H9 (cell line): Measurements from ENCODE around the gene PACSIN3. TPM values are rescaled to one million over a fixed set of nuclear protein-coding genes. Genes with fewer than 3 reads are reported as not detected.
A peak's percentile ranks its signal among the peaks of the same experiment; 100 is the strongest.

ENCODE experiments used
- DNase-seq: peaks from one replicate; pipeline ENCODE4 v3.0.0-alpha.2; 2017
- H2AFZ ChIP-seq: one replicate; pipeline ENCODE4 v1.6.1; 2013; ENCODE audit warnings: mild to moderate bottlenecking, low read length, control low read depth, moderate library complexity
- H2AK5ac ChIP-seq: 2 replicates; pipeline ENCODE4 v1.6.1; 2013; ENCODE audit warnings: low read length, control low read depth, mixed read lengths; ENCODE audit not compliant: insufficient read length
- H2BK120ac ChIP-seq: one replicate; pipeline ENCODE4 v1.6.1; 2013; ENCODE audit warnings: low read depth, mild to moderate bottlenecking, low read length, control low read depth, inconsistent platforms; ENCODE audit not compliant: poor library complexity, severe bottlenecking
- H2BK12ac ChIP-seq: 2 replicates; pipeline ENCODE4 v1.6.1; 2013; ENCODE audit warnings: low read length, control low read depth, mixed read lengths, low read depth; ENCODE audit not compliant: insufficient read length
- H2BK15ac ChIP-seq: 2 replicates; pipeline ENCODE4 v1.6.1; 2013; ENCODE audit warnings: low read depth, low read length, control low read depth
- H2BK20ac ChIP-seq: one replicate; pipeline ENCODE4 v1.6.1; 2013; ENCODE audit warnings: low read depth, mild to moderate bottlenecking, low read length, control low read depth, inconsistent platforms; ENCODE audit not compliant: poor library complexity, severe bottlenecking
- H2BK5ac ChIP-seq: 2 replicates; pipeline ENCODE4 v1.6.1; 2013; ENCODE audit warnings: low read length, control low read depth, mixed read lengths; ENCODE audit not compliant: insufficient read length
- H3K14ac ChIP-seq: 2 replicates; pipeline ENCODE4 v1.6.1; 2013; ENCODE audit warnings: low read length, control low read depth; ENCODE audit not compliant: insufficient read depth
- H3K18ac ChIP-seq: 2 replicates; pipeline ENCODE4 v1.6.1; 2013; ENCODE audit warnings: low read depth, mild to moderate bottlenecking, mixed read lengths, low read length, control low read depth; ENCODE audit not compliant: insufficient read length
- H3K23ac ChIP-seq: 2 replicates; pipeline ENCODE4 v1.6.1; 2013; ENCODE audit warnings: low read length, control low read depth, mixed read lengths, low read depth; ENCODE audit not compliant: insufficient read length
- H3K23me2 ChIP-seq: 2 replicates; pipeline ENCODE4 v1.6.1; 2013; ENCODE audit warnings: low read depth, mild to moderate bottlenecking, mixed read lengths, low read length, control low read depth; ENCODE audit not compliant: insufficient read length, poor library complexity, severe bottlenecking
- H3K27ac ChIP-seq: 2 replicates; pipeline ENCODE4 v1.5.1; 2013; ENCODE audit warnings: low read length, control low read depth, mixed read lengths, low read depth; ENCODE audit not compliant: insufficient read length
- H3K27me3 ChIP-seq: 2 replicates; pipeline ENCODE4 v1.6.1; 2013; ENCODE audit warnings: low read length, control low read depth, inconsistent platforms; ENCODE audit not compliant: insufficient read depth
- H3K4ac ChIP-seq: 2 replicates; pipeline ENCODE4 v1.6.1; 2013; ENCODE audit warnings: low read depth, mild to moderate bottlenecking, control low read depth, inconsistent platforms, low read length, moderate library complexity
- H3K4me1 ChIP-seq: 2 replicates; pipeline ENCODE4 v1.6.1; 2013; ENCODE audit warnings: low read length, control low read depth, inconsistent platforms; ENCODE audit not compliant: insufficient read depth
- H3K4me2 ChIP-seq: 2 replicates; pipeline ENCODE4 v1.6.1; 2013; ENCODE audit warnings: low read length, control low read depth, mixed read lengths; ENCODE audit not compliant: insufficient read length, insufficient read depth
- H3K56ac ChIP-seq: 2 replicates; pipeline ENCODE4 v1.6.1; 2013; ENCODE audit warnings: low read depth, mild to moderate bottlenecking, mixed read lengths, low read length, control low read depth; ENCODE audit not compliant: insufficient read length
- H3K79me1 ChIP-seq: 2 replicates; pipeline ENCODE4 v1.6.1; 2013; ENCODE audit warnings: low read depth, mild to moderate bottlenecking, moderate library complexity, low read length, control low read depth, inconsistent platforms; ENCODE audit not compliant: insufficient read depth, poor library complexity, severe bottlenecking
- H3K79me2 ChIP-seq: 2 replicates; pipeline ENCODE4 v1.6.1; 2013; ENCODE audit warnings: low read length, control low read depth, inconsistent platforms; ENCODE audit not compliant: insufficient read depth
- H3K9ac ChIP-seq: 2 replicates; pipeline ENCODE4 v1.6.1; 2013; ENCODE audit warnings: low read length, control low read depth, mixed read lengths; ENCODE audit not compliant: insufficient read length; ENCODE audit errors: extremely low read depth
- H3K9me3 ChIP-seq: one replicate; pipeline ENCODE4 v1.6.1; 2013; ENCODE audit warnings: low read depth, low read length, inconsistent platforms; ENCODE audit not compliant: control insufficient read depth
- H3T11ph ChIP-seq: one replicate; pipeline ENCODE4 v1.6.1; 2013; ENCODE audit warnings: mild to moderate bottlenecking, low read length, control low read depth, inconsistent platforms
- H4K20me1 ChIP-seq: one replicate; pipeline ENCODE4 v1.6.1; 2013; ENCODE audit not compliant: control insufficient read depth, insufficient read length, insufficient read depth
- H4K5ac ChIP-seq: 2 replicates; pipeline ENCODE4 v1.6.1; 2013; ENCODE audit warnings: low read depth, mild to moderate bottlenecking, mixed read lengths, low read length, control low read depth; ENCODE audit not compliant: insufficient read length
- H4K8ac ChIP-seq: replicated peaks from 2 replicates; pipeline ENCODE4 v1.6.1; 2013; ENCODE audit warnings: low read length, control low read depth, mixed read lengths, low read depth; ENCODE audit not compliant: insufficient read length
- H4K91ac ChIP-seq: 2 replicates; pipeline ENCODE4 v1.6.1; 2013; ENCODE audit warnings: low read depth, mild to moderate bottlenecking, moderate library complexity, mixed read lengths, low read length, control low read depth; ENCODE audit not compliant: insufficient read length
- H3K27ac Mint-ChIP-seq, 3 experiments: 2 replicates in 2 of 3; 3 replicates in 1 of 3; pipeline ENCODE4 v1.8.0; 2020 to 2021; ENCODE audit warnings: mixed read lengths in 3 of 3, mild to moderate bottlenecking in 1 of 3, moderate library complexity in 1 of 3
- H3K27me3 Mint-ChIP-seq: 2 replicates; pipeline ENCODE4 v1.8.0; 2021; ENCODE audit warnings: low read depth, mild to moderate bottlenecking, moderate library complexity, mixed read lengths
- H3K36me3 Mint-ChIP-seq, 3 experiments: 2 replicates in 2 of 3; 3 replicates in 1 of 3; pipeline ENCODE4 v1.8.0; 2020 to 2021; ENCODE audit warnings: low read depth in 3 of 3, mixed read lengths in 3 of 3; ENCODE audit not compliant: insufficient read depth in 1 of 3
- H3K4me1 Mint-ChIP-seq, 2 experiments: 2 replicates each; pipeline ENCODE4 v1.8.0; 2020; ENCODE audit warnings: mixed read lengths in 2 of 2
- H3K4me3 Mint-ChIP-seq, 2 experiments: 2 replicates in 1 of 2; 3 replicates in 1 of 2; pipeline ENCODE4 v1.8.0; 2020 to 2021; ENCODE audit warnings: mild to moderate bottlenecking in 2 of 2, mixed read lengths in 2 of 2, moderate library complexity in 1 of 2
- H3K9me3 Mint-ChIP-seq, 2 experiments: 2 replicates in 1 of 2; 3 replicates in 1 of 2; pipeline ENCODE4 v1.8.0; 2020; ENCODE audit warnings: mild to moderate bottlenecking in 2 of 2, mixed read lengths in 2 of 2, moderate library complexity in 1 of 2
- WGBS: extraction: QIAGEN DNeasy Blood & Tissue Kit; methylation state at CpG from one replicate; pipeline ENCODE4 v1.1.7; 2013; ENCODE audit warnings: missing lambda C conversion rate, low lambda C conversion rate, mixed read lengths; ENCODE audit not compliant: insufficient read length; ENCODE audit errors: extremely low coverage; 5-methylcytosine and 5-hydroxymethylcytosine counted together
- total RNA-seq: library from RNA; stranded (reverse); gene quantifications from 2 replicates; pipeline ENCODE4 v1.2.1, GENCODE V29; 2021
- TF ChIP-seq, protein P1 (sequence below): fragments of 200-600 bp; sonication (generic); conservative IDR thresholded peaks from 3 replicates; pipeline ENCODE4 v1.8.0; 2021; ENCODE audit warnings: antibody characterized with exemption, mild to moderate bottlenecking

PACSIN3 gene
- total RNA-seq, 1 experiment from 2014 or later, result 63.0 TPM

- Histone ChIP-seq H3K18ac (no peak overlapping the region), H3K4me1 (peaks cover 3% of the 10 kb centered on the region; the same call in 1 of the 2 replicates), H4K8ac (no peak overlapping the region), H2BK5ac (no peak overlapping the region), H2BK20ac (no peak overlapping the region), H3K4me2 (no peak overlapping the region), H3K9ac (no peak overlapping the region), H3T11ph (no peak overlapping the region), H4K20me1 (no peaks in the 10 kb centered on the region), H3K9me3 (no peaks in the 10 kb centered on the region), H3K27me3 (no peaks in the 10 kb centered on the region), H2BK15ac (no peak overlapping the region), H2AFZ (no peak overlapping the region), H3K23me2 (no peaks in the 10 kb centered on the region), H4K91ac (no peak overlapping the region), H4K5ac (no peak overlapping the region), H3K56ac (no peak overlapping the region), H2AK5ac (no peak overlapping the region), H3K79me1 (no peaks in the 10 kb centered on the region), H2BK12ac (no peak overlapping the region), H3K14ac (no peak overlapping the region), H2BK120ac (no peak overlapping the region), H3K23ac (no peak overlapping the region), H3K4ac (no peak overlapping the region), H3K27ac (no peak overlapping the region), H3K79me2 (no peaks in the 10 kb centered on the region)
- peaks cover 19 to 24% of the 10 kb centered on the region in 2 experiments for H3K4me1 Mint-ChIP-seq
- no peaks in the 10 kb centered on the region for H3K9me3 Mint-ChIP-seq
- no CpG with 5 or more reads among the region's 16 CpGs for WGBS
- peaks cover 0 to 3% (median 0%) of the 10 kb centered on the region in 3 experiments; a peak in 1 of 7 replicates for H3K36me3 Mint-ChIP-seq
- TF ChIP-seq, protein P1, sequence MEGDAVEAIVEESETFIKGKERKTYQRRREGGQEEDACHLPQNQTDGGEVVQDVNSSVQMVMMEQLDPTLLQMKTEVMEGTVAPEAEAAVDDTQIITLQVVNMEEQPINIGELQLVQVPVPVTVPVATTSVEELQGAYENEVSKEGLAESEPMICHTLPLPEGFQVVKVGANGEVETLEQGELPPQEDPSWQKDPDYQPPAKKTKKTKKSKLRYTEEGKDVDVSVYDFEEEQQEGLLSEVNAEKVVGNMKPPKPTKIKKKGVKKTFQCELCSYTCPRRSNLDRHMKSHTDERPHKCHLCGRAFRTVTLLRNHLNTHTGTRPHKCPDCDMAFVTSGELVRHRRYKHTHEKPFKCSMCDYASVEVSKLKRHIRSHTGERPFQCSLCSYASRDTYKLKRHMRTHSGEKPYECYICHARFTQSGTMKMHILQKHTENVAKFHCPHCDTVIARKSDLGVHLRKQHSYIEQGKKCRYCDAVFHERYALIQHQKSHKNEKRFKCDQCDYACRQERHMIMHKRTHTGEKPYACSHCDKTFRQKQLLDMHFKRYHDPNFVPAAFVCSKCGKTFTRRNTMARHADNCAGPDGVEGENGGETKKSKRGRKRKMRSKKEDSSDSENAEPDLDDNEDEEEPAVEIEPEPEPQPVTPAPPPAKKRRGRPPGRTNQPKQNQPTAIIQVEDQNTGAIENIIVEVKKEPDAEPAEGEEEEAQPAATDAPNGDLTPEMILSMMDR, result no peak
- H3K27me3 Mint-ChIP-seq, result no peaks in the 10 kb centered on the region
- peak overlapping the region in 1 of 3 experiments; percentile 38; a peak in 1 of 7 replicates for H3K27ac Mint-ChIP-seq
- H3K4me3 Mint-ChIP-seq, result no peak overlapping the region
- DNase-seq, result no peak
Measured at GRCh38 chr11:47152126-47152952, 33.9 kb downstream of the PACSIN3 start.
